A549 (cell line): Measurements from ENCODE around the gene EEFSEC.

Experiments used
- BHLHE40 ChIP-seq: IDR thresholded peaks from 2 replicates; pipeline ENCODE4 v1.6.1; 2012; ENCODE audit warnings: low read depth, low read length, inconsistent platforms
- CEBPB ChIP-seq, 2 experiments: fragments of >200 bp in 1 of 2; sonication (Bioruptor Twin) in 1 of 2; formaldehyde crosslinking in 1 of 2; IDR thresholded peaks; 2 replicates each; pipeline ENCODE4 v1.6.1; 2012 to 2016
- EHMT2 ChIP-seq: fragments of 200-600 bp; sonication (generic); IDR thresholded peaks from 2 replicates; pipeline ENCODE4 v1.6.1; 2016; ENCODE audit warnings: antibody characterized with exemption, low read depth, mild to moderate bottlenecking, moderate library complexity
- JUNB ChIP-seq: fragments of >200 bp; sonication (Bioruptor Twin); formaldehyde crosslinking; IDR thresholded peaks from 2 replicates; pipeline ENCODE4 v1.6.1; 2016
- MYC ChIP-seq: IDR thresholded peaks from 2 replicates; pipeline ENCODE4 v1.6.1; 2012; ENCODE audit warnings: mild to moderate bottlenecking, inconsistent platforms, low read length, improper control_type of control experiment, borderline replicate concordance
- POLR2A ChIP-seq: IDR thresholded peaks from 2 replicates; pipeline ENCODE4 v1.6.1; 2012; ENCODE audit warnings: mild to moderate bottlenecking, low read length
- TFCP2L1 ChIP-seq: fragments of 250-450 bp; sonication (Bioruptor Pico); IDR thresholded peaks from 2 replicates; pipeline ENCODE4 v1.5.0; 2021; ENCODE audit warnings: mild to moderate bottlenecking
- ZNF302 ChIP-seq: fragments of 250-450 bp; sonication (Bioruptor Pico); IDR thresholded peaks from 2 replicates; pipeline ENCODE4 v1.9.0; 2021; ENCODE audit warnings: inconsistent platforms, mild to moderate bottlenecking, moderate library complexity
- TF ChIP-seq, protein P1 (sequence below): fragments of >200 bp; sonication (Bioruptor Twin); formaldehyde crosslinking; IDR thresholded peaks from 3 replicates; pipeline ENCODE4 v1.5.1; 2016
- TF ChIP-seq, protein P2 (sequence below): fragments of >200 bp; sonication (Bioruptor Twin); formaldehyde crosslinking; IDR thresholded peaks from 3 replicates; pipeline ENCODE4 v1.6.1; 2016
- TF ChIP-seq, protein P3 (sequence below): IDR thresholded peaks from 2 replicates; pipeline ENCODE4 v1.6.1; 2012; ENCODE audit warnings: low read depth, borderline replicate concordance
- TF ChIP-seq, protein P4 (sequence below): fragments of 450-650 bp; IDR thresholded peaks from 2 replicates; pipeline ENCODE4 v1.6.1; 2014; ENCODE audit warnings: antibody characterized with exemption

DNA sequence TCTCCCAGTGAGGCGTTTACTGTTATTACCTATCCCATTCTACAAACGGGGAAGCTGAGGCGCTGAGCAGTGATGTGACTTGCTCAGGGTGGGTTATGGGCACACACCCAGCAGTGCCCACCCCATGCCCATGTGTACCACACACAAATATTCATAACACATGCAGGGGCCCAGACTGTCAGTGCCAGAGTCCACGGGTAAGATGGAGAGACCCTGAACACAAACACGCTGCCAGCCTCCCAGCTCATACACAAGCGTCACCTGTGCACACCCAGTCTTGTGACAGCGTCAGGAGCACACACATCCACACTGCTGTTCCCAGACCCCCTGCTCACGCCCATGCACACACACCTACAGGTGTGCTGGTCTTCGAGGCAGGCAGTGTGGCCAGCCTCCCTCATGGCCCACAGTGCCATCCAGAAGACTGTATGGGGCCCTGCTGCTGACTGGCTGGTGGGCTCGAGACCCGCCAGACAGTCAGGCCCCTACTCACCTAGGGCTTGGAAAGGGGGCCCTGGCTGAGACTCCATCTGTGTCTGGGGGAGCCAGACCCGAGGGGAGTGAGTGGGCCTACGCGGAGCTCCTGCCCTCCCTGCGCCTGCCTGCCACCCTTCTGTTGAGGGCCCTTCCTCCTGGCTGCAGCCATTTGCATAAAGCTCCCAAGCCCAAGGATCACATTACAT is 274.0 kb downstream of the EEFSEC start:
- TF ChIP-seq, protein P1, sequence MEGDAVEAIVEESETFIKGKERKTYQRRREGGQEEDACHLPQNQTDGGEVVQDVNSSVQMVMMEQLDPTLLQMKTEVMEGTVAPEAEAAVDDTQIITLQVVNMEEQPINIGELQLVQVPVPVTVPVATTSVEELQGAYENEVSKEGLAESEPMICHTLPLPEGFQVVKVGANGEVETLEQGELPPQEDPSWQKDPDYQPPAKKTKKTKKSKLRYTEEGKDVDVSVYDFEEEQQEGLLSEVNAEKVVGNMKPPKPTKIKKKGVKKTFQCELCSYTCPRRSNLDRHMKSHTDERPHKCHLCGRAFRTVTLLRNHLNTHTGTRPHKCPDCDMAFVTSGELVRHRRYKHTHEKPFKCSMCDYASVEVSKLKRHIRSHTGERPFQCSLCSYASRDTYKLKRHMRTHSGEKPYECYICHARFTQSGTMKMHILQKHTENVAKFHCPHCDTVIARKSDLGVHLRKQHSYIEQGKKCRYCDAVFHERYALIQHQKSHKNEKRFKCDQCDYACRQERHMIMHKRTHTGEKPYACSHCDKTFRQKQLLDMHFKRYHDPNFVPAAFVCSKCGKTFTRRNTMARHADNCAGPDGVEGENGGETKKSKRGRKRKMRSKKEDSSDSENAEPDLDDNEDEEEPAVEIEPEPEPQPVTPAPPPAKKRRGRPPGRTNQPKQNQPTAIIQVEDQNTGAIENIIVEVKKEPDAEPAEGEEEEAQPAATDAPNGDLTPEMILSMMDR: no peak
- TF ChIP-seq ZNF302 (CRISPR knock-in tag) (no peak), POLR2A (no peak), MYC (no peak), EHMT2 (no peak), BHLHE40 (no peak), CEBPB (IDR thresholded peaks at IDR 0.05) (no peak), TFCP2L1 (CRISPR knock-in tag) (no peak), JUNB (no peak)
- TF ChIP-seq, protein P2, sequence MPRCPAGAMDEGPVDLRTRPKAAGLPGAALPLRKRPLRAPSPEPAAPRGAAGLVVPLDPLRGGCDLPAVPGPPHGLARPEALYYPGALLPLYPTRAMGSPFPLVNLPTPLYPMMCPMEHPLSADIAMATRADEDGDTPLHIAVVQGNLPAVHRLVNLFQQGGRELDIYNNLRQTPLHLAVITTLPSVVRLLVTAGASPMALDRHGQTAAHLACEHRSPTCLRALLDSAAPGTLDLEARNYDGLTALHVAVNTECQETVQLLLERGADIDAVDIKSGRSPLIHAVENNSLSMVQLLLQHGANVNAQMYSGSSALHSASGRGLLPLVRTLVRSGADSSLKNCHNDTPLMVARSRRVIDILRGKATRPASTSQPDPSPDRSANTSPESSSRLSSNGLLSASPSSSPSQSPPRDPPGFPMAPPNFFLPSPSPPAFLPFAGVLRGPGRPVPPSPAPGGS: no peak
- TF ChIP-seq, protein P3, sequence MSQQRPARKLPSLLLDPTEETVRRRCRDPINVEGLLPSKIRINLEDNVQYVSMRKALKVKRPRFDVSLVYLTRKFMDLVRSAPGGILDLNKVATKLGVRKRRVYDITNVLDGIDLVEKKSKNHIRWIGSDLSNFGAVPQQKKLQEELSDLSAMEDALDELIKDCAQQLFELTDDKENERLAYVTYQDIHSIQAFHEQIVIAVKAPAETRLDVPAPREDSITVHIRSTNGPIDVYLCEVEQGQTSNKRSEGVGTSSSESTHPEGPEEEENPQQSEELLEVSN: no peak
- TF ChIP-seq, protein P4, sequence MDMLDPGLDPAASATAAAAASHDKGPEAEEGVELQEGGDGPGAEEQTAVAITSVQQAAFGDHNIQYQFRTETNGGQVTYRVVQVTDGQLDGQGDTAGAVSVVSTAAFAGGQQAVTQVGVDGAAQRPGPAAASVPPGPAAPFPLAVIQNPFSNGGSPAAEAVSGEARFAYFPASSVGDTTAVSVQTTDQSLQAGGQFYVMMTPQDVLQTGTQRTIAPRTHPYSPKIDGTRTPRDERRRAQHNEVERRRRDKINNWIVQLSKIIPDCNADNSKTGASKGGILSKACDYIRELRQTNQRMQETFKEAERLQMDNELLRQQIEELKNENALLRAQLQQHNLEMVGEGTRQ: no peak
